HCT116 (cell line): ENCODE measurements around the gene SLC12A7. TPM values are rescaled to one million over a fixed set of nuclear protein-coding genes. Genes with fewer than 3 reads are reported as not detected.

ENCODE experiments used
- ATAC-seq: fragments of 200-7000 bp; cut with Tn5 transposase; 2 replicates; pipeline ENCODE4 v1.9.1; 2020; ENCODE audit warnings: mild to moderate bottlenecking, moderate library complexity
- BruUV-seq: library from RNA; stranded (reverse); fragments of 400-500 nt; replicated peaks from 2 replicates; lab custom pipeline; 2021; lab: Mats Ljungman, UMichigan
- CTCF ChIA-PET: fragments of 300-600 bp; sonication (Branson Sonifier 250); formaldehyde crosslinking; loops from one replicate; lab custom pipeline; 2021; ENCODE audit warnings: antibody characterized with exemption; lab: Charles Lee
- POLR2A ChIA-PET: fragments of 300-600, 350-600 bp; sonication (Branson Sonifier 250); formaldehyde crosslinking; loops from one replicate; lab custom pipeline; 2021; ENCODE audit warnings: antibody characterized with exemption; lab: Charles Lee
- RAD21 ChIA-PET, 2 experiments: fragments of 300-600 bp; sonication (Branson Sonifier 250); formaldehyde crosslinking; loops; one replicate each; lab custom pipeline; 2023; ENCODE audit warnings: low total read pairs in 2 of 2; ENCODE audit not compliant: uncharacterized antibody in 2 of 2, unreplicated experiment in 2 of 2, low non-redundant PET in 1 of 2; lab: Charles Lee
- DNase-seq: peaks from one replicate; pipeline ENCODE4 v3.0.0-alpha.2; 2010; ENCODE audit warnings: low read depth, low spot score
- H2AFZ ChIP-seq: fragments of 200-600 bp; shearing (Covaris generic), sonication (generic); 2 replicates; pipeline ENCODE4 v1.6.1; 2017; ENCODE audit warnings: low read depth, mixed run types, mixed read lengths, antibody characterized with exemption, low read length; ENCODE audit not compliant: poor library complexity, severe bottlenecking
- H3K27ac ChIP-seq: 2 replicates; pipeline ENCODE4 v1.5.1; 2012; ENCODE audit warnings: low read depth, low read length
- H3K27me3 ChIP-seq: fragments of 200-600 bp; sonication (generic); 2 replicates; pipeline ENCODE4 v1.6.1; 2016; ENCODE audit warnings: mixed run types, low read length, mixed read lengths; ENCODE audit not compliant: insufficient read depth
- H3K36me3 ChIP-seq, 2 experiments: fragments of 200-500 bp in 1 of 2; fragments of 200-600 bp in 1 of 2; sonication (Bioruptor generic) in 1 of 2; sonication (generic) in 1 of 2; 2 replicates each; pipeline versions ENCODE4 v1.5.1 to v1.6.1; 2014 to 2016; ENCODE audit warnings: low read length in 2 of 2, inconsistent platforms in 1 of 2, mixed read lengths in 1 of 2, mixed run types in 1 of 2; ENCODE audit not compliant: insufficient read depth in 2 of 2, control insufficient read depth in 1 of 2
- H3K4me1 ChIP-seq, 2 experiments: fragments of 200-600 bp in 1 of 2; sonication (generic) in 1 of 2; 2 replicates each; pipeline versions ENCODE4 v1.5.1 to v1.6.1; 2012 to 2017; ENCODE audit warnings: low read length in 2 of 2, inconsistent platforms in 1 of 2, mild to moderate bottlenecking in 1 of 2, mixed read lengths in 1 of 2, mixed run types in 1 of 2, moderate library complexity in 1 of 2; ENCODE audit not compliant: insufficient read depth in 2 of 2, control insufficient read depth in 1 of 2
- H3K4me2 ChIP-seq: fragments of 200-600 bp; sonication (generic); 2 replicates; pipeline ENCODE4 v1.6.1; 2017; ENCODE audit warnings: mixed run types, low read length, mixed read lengths
- H3K4me3 ChIP-seq, 2 experiments: fragments of 200-600 bp in 1 of 2; sonication (generic) in 1 of 2; replicated peaks in 1 of 2; 2 replicates each; pipeline ENCODE4 v1.5.1; 2011 to 2016; ENCODE audit warnings: low read length in 2 of 2, control low read depth in 1 of 2, low read depth in 1 of 2, mild to moderate bottlenecking in 1 of 2, mixed read lengths in 1 of 2, mixed run types in 1 of 2
- H3K79me2 ChIP-seq: fragments of 200-600 bp; sonication (generic); 2 replicates; pipeline ENCODE4 v1.6.1; 2017; ENCODE audit warnings: mild to moderate bottlenecking, mixed run types, low read length, moderate library complexity, mixed read lengths; ENCODE audit not compliant: insufficient read depth
- H3K9ac ChIP-seq: fragments of 200-600 bp; sonication (generic); 2 replicates; pipeline ENCODE4 v1.6.1; 2016; ENCODE audit warnings: low read length, mixed read lengths
- H3K9me2 ChIP-seq: fragments of 200-600 bp; sonication (generic), shearing (Covaris generic); 2 replicates; pipeline ENCODE4 v1.6.1; 2017; ENCODE audit warnings: mixed run types, mild to moderate bottlenecking, moderate library complexity; ENCODE audit not compliant: insufficient read depth
- H3K9me3 ChIP-seq, 2 experiments: fragments of 200-500 bp in 1 of 2; fragments of 200-600 bp in 1 of 2; sonication (Bioruptor generic) in 1 of 2; sonication (generic) in 1 of 2; 2 replicates each; pipeline ENCODE4 v1.6.1; 2014 to 2017; ENCODE audit warnings: low read length in 2 of 2, mixed read lengths in 2 of 2, inconsistent platforms in 1 of 2, low read depth in 1 of 2, mild to moderate bottlenecking in 1 of 2, mixed run types in 1 of 2, moderate library complexity in 1 of 2; ENCODE audit not compliant: control insufficient read depth in 1 of 2, insufficient read depth in 1 of 2
- H4K20me1 ChIP-seq: fragments of 200-600 bp; sonication (generic), shearing (Covaris generic); 2 replicates; pipeline ENCODE4 v1.6.1; 2017; ENCODE audit warnings: mixed run types, mild to moderate bottlenecking, moderate library complexity; ENCODE audit not compliant: insufficient read depth
- CBX3 ChIP-seq: IDR thresholded peaks from 2 replicates; pipeline ENCODE4 v1.6.1; 2012; ENCODE audit warnings: low read depth
- ELF1 ChIP-seq: IDR thresholded peaks from 2 replicates; pipeline ENCODE4 v1.6.1; 2012; ENCODE audit warnings: low read depth, borderline replicate concordance
- EZH2phosphoT487 ChIP-seq: fragments of 200-600 bp; IDR thresholded peaks from 2 replicates; pipeline ENCODE4 v1.6.1; 2018; ENCODE audit warnings: antibody characterized with exemption, borderline replicate concordance
- RAD21 ChIP-seq: IDR thresholded peaks from 2 replicates; pipeline ENCODE4 v1.6.1; 2012; ENCODE audit warnings: low read depth, mild to moderate bottlenecking
- SRF ChIP-seq: IDR thresholded peaks from 2 replicates; pipeline ENCODE4 v1.6.1; 2012; ENCODE audit warnings: low read depth
- intact Hi-C: fragments of 100-400 bp; cut with micrococcal nuclease; formaldehyde crosslinking; loops from 2 replicates; pipeline ENCODE4 v1.10.0; 2022
- total RNA-seq: library from RNA; stranded (reverse); gene quantifications from one replicate; pipeline ENCODE4 v1.2.1, GENCODE V29; 2021; ENCODE audit not compliant: unreplicated experiment
- TF ChIP-seq, protein P1 (sequence below): IDR thresholded peaks from 2 replicates; pipeline ENCODE4 v1.6.1; 2012
- TF ChIP-seq, protein P2 (sequence below), 3 experiments: fragments of 200-600 bp in 1 of 3; sonication (generic) in 1 of 3; IDR thresholded peaks in 2 of 3; conservative IDR thresholded peaks in 1 of 3; 2 replicates each; pipeline ENCODE4 v1.5.1; 2012 to 2017; ENCODE audit warnings: low read depth in 2 of 3, low read length in 2 of 3, antibody characterized with exemption in 1 of 3, borderline replicate concordance in 1 of 3, control low read depth in 1 of 3, mild to moderate bottlenecking in 1 of 3, mixed read lengths in 1 of 3, mixed run types in 1 of 3, moderate library complexity in 1 of 3; ENCODE audit not compliant: insufficient read depth in 1 of 3

Gene SLC12A7
- total RNA-seq, 1 experiment from 2014 or later: 29.6 TPM

DNA sequence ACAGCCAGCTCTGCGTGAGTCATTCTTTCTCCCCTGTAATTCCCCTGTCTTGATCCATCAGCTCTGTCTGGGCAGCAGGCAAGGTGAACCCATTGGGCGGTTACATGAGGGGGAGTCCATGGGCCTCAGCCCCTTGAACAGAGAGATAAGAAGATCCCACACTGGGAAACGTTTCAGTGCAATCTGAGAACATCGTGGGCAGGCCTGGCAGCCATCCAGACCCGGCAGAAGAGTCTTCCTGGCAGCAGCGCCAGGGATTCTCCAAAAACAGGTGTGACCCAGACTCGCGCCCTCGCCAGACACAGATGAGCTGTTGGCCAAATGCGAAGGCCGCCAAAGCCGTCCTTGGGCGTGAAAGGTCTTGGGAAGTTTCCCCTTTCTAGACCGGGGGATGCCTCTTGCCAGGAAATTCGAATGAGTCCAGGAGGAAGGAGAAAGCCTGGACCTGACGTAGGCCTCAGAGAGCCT is 6.4 kb upstream of the SLC12A7 start:
- TF ChIP-seq EZH2phosphoT487 (no peak), RAD21 (no peak)
- TF ChIP-seq, protein P1, sequence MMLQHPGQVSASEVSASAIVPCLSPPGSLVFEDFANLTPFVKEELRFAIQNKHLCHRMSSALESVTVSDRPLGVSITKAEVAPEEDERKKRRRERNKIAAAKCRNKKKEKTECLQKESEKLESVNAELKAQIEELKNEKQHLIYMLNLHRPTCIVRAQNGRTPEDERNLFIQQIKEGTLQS: no peak
- TF ChIP-seq, all 23 proteins: peak for 0
- no peaks in the 10 kb centered on the region for H3K36me3 ChIP-seq
- intact Hi-C loops: no loop called here
- no peaks in the 10 kb centered on the region for H3K27me3 ChIP-seq
- H3K9ac ChIP-seq: no peak overlapping the region
- H3K4me3 ChIP-seq: no peak overlapping the region
- no peaks in the 10 kb centered on the region for H3K79me2 ChIP-seq
- ChIA-PET POLR2A (no interaction called here), CTCF (no interaction called here), RAD21 (no interaction called here)
- BruUV-seq: no TSS peak
- H3K4me1 ChIP-seq: peaks cover 2 to 11% of the 10 kb centered on the region in 2 experiments; a peak in 3 of 4 replicates
- DNase-seq: no peak
- H2AFZ ChIP-seq: no peak overlapping the region
- no peaks in the 10 kb centered on the region for H3K9me3 ChIP-seq
- 0 out of 2 replicates have a peak, but pooled peaks have one; percentile 20 for ATAC-seq
- H3K4me2 ChIP-seq: no peak overlapping the region
- no peak overlapping the region for H3K27ac ChIP-seq
- H3K9me2 ChIP-seq: no peaks in the 10 kb centered on the region
- H4K20me1 ChIP-seq: no peaks in the 10 kb centered on the region

DNA sequence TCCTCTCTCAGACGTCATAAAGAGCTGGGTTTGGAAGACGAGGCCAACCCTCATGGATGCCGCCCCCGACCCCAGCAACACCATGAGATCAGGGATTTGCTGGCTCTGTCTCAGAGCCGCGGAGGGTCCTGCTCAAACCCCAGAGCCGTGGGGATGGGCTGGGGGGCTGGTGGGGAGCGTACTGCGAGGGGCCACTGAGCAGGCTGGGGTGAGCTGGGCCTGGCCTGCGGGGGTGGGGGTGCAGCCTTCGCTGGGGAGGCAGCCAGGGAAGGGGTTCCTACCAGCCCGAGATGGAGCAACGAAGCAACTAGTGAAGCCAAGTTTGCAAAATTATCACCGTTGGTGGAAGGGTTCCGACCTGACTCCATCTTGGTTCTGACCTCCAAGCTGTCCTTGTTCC is 5.1 kb upstream of the SLC12A7 start:
- ChIA-PET CTCF (interaction anchor here (1.3 kb wide), 1 partner anchor 193 kb away, joined by 4 read pairs; no protein-coding TSS in a partner anchor), POLR2A (no interaction called here), RAD21 (no interaction called here)
- Histone ChIP-seq H2AFZ (no peak overlapping the region), H3K9ac (no peak overlapping the region), H3K4me2 (no peak overlapping the region), H3K27me3 (no peaks in the 10 kb centered on the region), H3K36me3 (no peaks in the 10 kb centered on the region), H3K4me3 (no peak overlapping the region), H3K9me2 (no peaks in the 10 kb centered on the region), H3K27ac (no peak overlapping the region), H3K9me3 (no peaks in the 10 kb centered on the region), H3K4me1 (peaks cover 10 to 20% of the 10 kb centered on the region in 2 experiments), H4K20me1 (no peaks in the 10 kb centered on the region), H3K79me2 (no peaks in the 10 kb centered on the region)
- ATAC-seq (no peak), DNase-seq (no peak)
- intact Hi-C loops: no loop called here
- TF ChIP-seq CBX3 (no peak), ELF1 (no peak), SRF (no peak)
- TF ChIP-seq, protein P1: no peak
- TF ChIP-seq, protein P2, sequence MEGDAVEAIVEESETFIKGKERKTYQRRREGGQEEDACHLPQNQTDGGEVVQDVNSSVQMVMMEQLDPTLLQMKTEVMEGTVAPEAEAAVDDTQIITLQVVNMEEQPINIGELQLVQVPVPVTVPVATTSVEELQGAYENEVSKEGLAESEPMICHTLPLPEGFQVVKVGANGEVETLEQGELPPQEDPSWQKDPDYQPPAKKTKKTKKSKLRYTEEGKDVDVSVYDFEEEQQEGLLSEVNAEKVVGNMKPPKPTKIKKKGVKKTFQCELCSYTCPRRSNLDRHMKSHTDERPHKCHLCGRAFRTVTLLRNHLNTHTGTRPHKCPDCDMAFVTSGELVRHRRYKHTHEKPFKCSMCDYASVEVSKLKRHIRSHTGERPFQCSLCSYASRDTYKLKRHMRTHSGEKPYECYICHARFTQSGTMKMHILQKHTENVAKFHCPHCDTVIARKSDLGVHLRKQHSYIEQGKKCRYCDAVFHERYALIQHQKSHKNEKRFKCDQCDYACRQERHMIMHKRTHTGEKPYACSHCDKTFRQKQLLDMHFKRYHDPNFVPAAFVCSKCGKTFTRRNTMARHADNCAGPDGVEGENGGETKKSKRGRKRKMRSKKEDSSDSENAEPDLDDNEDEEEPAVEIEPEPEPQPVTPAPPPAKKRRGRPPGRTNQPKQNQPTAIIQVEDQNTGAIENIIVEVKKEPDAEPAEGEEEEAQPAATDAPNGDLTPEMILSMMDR (IDR thresholded peaks at IDR 0.05 in 2 of 3, conservative IDR thresholded peaks at IDR 0.05 in 1 of 3; ENCODE audit: borderline replicate concordance in 1 of 3, insufficient read depth in 1 of 3, low read depth in 2 of 3, low read length in 2 of 3): no peak
- no TSS peak for BruUV-seq
